HepG2 (cell line): ENCODE data around the gene CACNA1C. TPM values are rescaled to one million over a fixed set of nuclear protein-coding genes. Genes with fewer than 3 reads are reported as not detected.

ENCODE experiments used
- ATAC-seq: fragments of 200-7000 bp; cut with Tn5 transposase; 3 replicates; pipeline ENCODE4 v1.9.1; 2020; ENCODE audit warnings: mild to moderate bottlenecking, moderate library complexity
- BruUV-seq: library from RNA; stranded (reverse); fragments of 400-500 nt; replicated peaks from 2 replicates; lab custom pipeline; 2021; lab: Mats Ljungman, UMichigan
- CTCF ChIA-PET: fragments of 300-600 bp; formaldehyde crosslinking; extraction: SDS; loops from one replicate; lab custom pipeline; 2021; ENCODE audit warnings: low total read pairs, inconsistent platforms, low intra/inter-chr PET ratio; lab: Yijun Ruan, JAX
- POLR2A ChIA-PET: fragments of 350-600 bp; sonication (Branson Sonifier 250); formaldehyde crosslinking; loops from one replicate; lab custom pipeline; 2020; ENCODE audit warnings: antibody characterized with exemption, inconsistent platforms; lab: Yijun Ruan, JAX
- DNase-seq: peaks from one replicate; pipeline ENCODE4 v3.0.0-alpha.2; 2015; ENCODE audit warnings: low spot score
- FAIRE-seq: peaks from 3 replicates; lab custom pipeline; 2011; peaks lifted over from hg19 to GRCh38; lab: Jason Lieb, UNC
- H2AFZ ChIP-seq: one replicate; pipeline ENCODE4 v1.6.1; 2011; ENCODE audit warnings: low read length, inconsistent platforms
- H3K27ac ChIP-seq: fragments of 300-600 bp; 3 replicates; pipeline ENCODE4 v1.8.0; 2011; ENCODE audit warnings: mixed run types, mild to moderate bottlenecking, mixed read lengths, low read length, inconsistent platforms; ENCODE audit not compliant: insufficient read depth; ENCODE audit errors: extremely low read length
- H3K27me3 ChIP-seq, 2 experiments: fragments of 200-600 bp in 1 of 2; 2 replicates in 1 of 2; 3 replicates in 1 of 2; pipeline versions ENCODE4 v1.6.0 to v1.8.0; 2011; ENCODE audit warnings: low read length in 2 of 2, mild to moderate bottlenecking in 2 of 2, moderate library complexity in 2 of 2, inconsistent platforms in 1 of 2; ENCODE audit not compliant: insufficient read depth in 2 of 2, control insufficient read depth in 1 of 2
- H3K36me3 ChIP-seq, 2 experiments: fragments of 200-600 bp in 1 of 2; replicated peaks in 1 of 2; 2 replicates in 1 of 2; 3 replicates in 1 of 2; pipeline versions ENCODE4 v1.5.1 to v1.8.0; 2011; ENCODE audit warnings: low read length in 2 of 2, inconsistent platforms in 1 of 2; ENCODE audit not compliant: insufficient read depth in 2 of 2, control insufficient read depth in 1 of 2
- H3K4me1 ChIP-seq: 2 replicates; pipeline ENCODE4 v1.5.1; 2012; ENCODE audit warnings: low read length, inconsistent platforms; ENCODE audit not compliant: insufficient read depth
- H3K4me2 ChIP-seq: 2 replicates; pipeline ENCODE4 v1.6.0; 2011; ENCODE audit warnings: low read depth, low read length, inconsistent platforms
- H3K4me3 ChIP-seq, 3 experiments: fragments of 200-600 bp in 1 of 3; sonication (generic), shearing (Covaris generic) in 1 of 3; replicated peaks in 1 of 3; 2 replicates each; pipeline ENCODE4 v1.5.1; 2011 to 2016; ENCODE audit warnings: low read length in 3 of 3, inconsistent platforms in 2 of 3, low read depth in 2 of 3, mild to moderate bottlenecking in 2 of 3, control low read depth in 1 of 3, mixed read lengths in 1 of 3; ENCODE audit not compliant: insufficient read depth in 1 of 3
- H3K79me2 ChIP-seq: one replicate; pipeline ENCODE4 v1.6.1; 2011; ENCODE audit warnings: low read length, inconsistent platforms; ENCODE audit not compliant: insufficient read depth
- H3K9ac ChIP-seq: 2 replicates; pipeline ENCODE4 v1.6.0; 2011; ENCODE audit warnings: mild to moderate bottlenecking, low read depth, low read length, inconsistent platforms; ENCODE audit not compliant: insufficient read depth
- H3K9me3 ChIP-seq: 2 replicates; pipeline ENCODE4 v1.5.1; 2012; ENCODE audit warnings: mild to moderate bottlenecking, low read length
- H4K20me1 ChIP-seq: 2 replicates; pipeline ENCODE4 v1.6.0; 2011; ENCODE audit warnings: inconsistent platforms, mild to moderate bottlenecking, low read length, moderate library complexity; ENCODE audit not compliant: insufficient read depth
- AKNA ChIP-seq: sonication (generic); formaldehyde crosslinking; IDR thresholded peaks from 2 replicates; pipeline ENCODE4 v1.4.0; 2020; ENCODE audit warnings: missing genetic modification reagents, borderline replicate concordance
- MTERF4 ChIP-seq: sonication (generic); formaldehyde crosslinking; IDR thresholded peaks from 2 replicates; pipeline ENCODE4 v1.8.0; 2023; ENCODE audit warnings: mild to moderate bottlenecking, missing genetic modification reagents
- ZNF251 ChIP-seq: sonication (generic); formaldehyde crosslinking; IDR thresholded peaks from 2 replicates; pipeline ENCODE4 v1.9.0; 2021; ENCODE audit warnings: mild to moderate bottlenecking, missing genetic modification reagents
- WGBS: methylation state at CpG from one replicate; pipeline ENCODE4 v1.1.6; 2017; ENCODE audit warnings: low lambda C conversion rate; 5-methylcytosine and 5-hydroxymethylcytosine counted together
- in situ Hi-C: cut with HindIII; loops from 2 replicates; pipeline ENCODE4 v1.10.0; 2017; ENCODE audit warnings: low pct_unique_long_range_greater_than_20kb; ENCODE audit not compliant: extremely low pct_ligation_motif_present
- intact Hi-C: fragments of 100-400 bp; cut with micrococcal nuclease; formaldehyde crosslinking; loops from one replicate; pipeline ENCODE4 v1.10.0; 2022; ENCODE audit not compliant: unreplicated experiment
- polyA plus RNA-seq, 8 experiments: library from polyadenylated mRNA; depleted of rRNA in 3 of 8; stranded (reverse) in 7 of 8; unstranded in 1 of 8; fragments of >200 nt; fragmentation: Illumina TruSeq in 4 of 8; extraction: Trizol in 4 of 8; gene quantifications; 2 replicates each; pipeline versions ENCODE4 v1.2.1 to v1.2.3, GENCODE V29; 2011 to 2016; ENCODE audit warnings: low read depth in 4 of 8, missing spikeins in 1 of 8, mixed read lengths in 1 of 8; ENCODE audit not compliant: insufficient read depth in 1 of 8
- total RNA-seq, 5 experiments: library from RNA; depleted of rRNA; stranded (reverse); fragments of >200 nt; fragmentation: Illumina TruSeq; extraction: Trizol; gene quantifications; 2 replicates each; pipeline ENCODE4 v1.2.3, GENCODE V29; 2016; ENCODE audit warnings: low read depth in 1 of 5

The CACNA1C gene
- total and polyA plus RNA-seq, 2 of the 13 experiments (the other 11 are each of a cell fraction or from before 2014, with no cell fraction given), result not detected

GRCh38 chr12:2160043-2160442, 107.3 kb downstream of the CACNA1C start:
- WGBS, result 32% methylated on average over 7 of the region's 7 CpGs
- no peak for FAIRE-seq
- ATAC-seq, result no peak
- Histone ChIP-seq H3K9me3 (no peaks in the 10 kb centered on the region), H3K9ac (no peak overlapping the region), H3K4me1 (peaks cover 30% of the 10 kb centered on the region), H3K27ac (no peak overlapping the region), H4K20me1 (no peaks in the 10 kb centered on the region), H3K4me2 (no peak overlapping the region), H3K36me3 (no peaks in the 10 kb centered on the region)
- DNase-seq, result no peak
- POLR2A ChIA-PET, result no interaction called here
- CTCF ChIA-PET, result no interaction called here
- in situ Hi-C loops, result no loop called here
- no peak for TF ChIP-seq ZNF251 (CRISPR knock-in tag)
- TF ChIP-seq AKNA (CRISPR knock-in tag), result no peak
- no peak for TF ChIP-seq MTERF4 (CRISPR knock-in tag)
- TF ChIP-seq, all 625 proteins: peak for 0
- BruUV-seq, result no TSS peak
- Histone ChIP-seq H3K79me2 (no peaks in the 10 kb centered on the region), H3K4me3 (no peak overlapping the region), H2AFZ (no peak overlapping the region), H3K27me3 (peaks cover 2 to 26% of the 10 kb centered on the region in 2 experiments; a peak in 4 of 5 replicates)
- intact Hi-C loops, result no loop called here
